ENCODE data around the gene GPRC5C.

GPRC5C gene

GRCh38 chr17:74460241-74460640 is 28.4 kb downstream of the GPRC5C start:
- H3K9me3 Mint-ChIP-seq: no peaks in the 10 kb centered on the region
- H3K4me3 Mint-ChIP-seq: no peak overlapping the region
- no peaks in the 10 kb centered on the region for H3K27me3 Mint-ChIP-seq
- no peak overlapping the region for H3K27ac Mint-ChIP-seq
- no peak for ATAC-seq
- H3K36me3 Mint-ChIP-seq: no peaks in the 10 kb centered on the region
- H3K4me1 Mint-ChIP-seq: peaks cover 29% of the 10 kb centered on the region

DNA sequence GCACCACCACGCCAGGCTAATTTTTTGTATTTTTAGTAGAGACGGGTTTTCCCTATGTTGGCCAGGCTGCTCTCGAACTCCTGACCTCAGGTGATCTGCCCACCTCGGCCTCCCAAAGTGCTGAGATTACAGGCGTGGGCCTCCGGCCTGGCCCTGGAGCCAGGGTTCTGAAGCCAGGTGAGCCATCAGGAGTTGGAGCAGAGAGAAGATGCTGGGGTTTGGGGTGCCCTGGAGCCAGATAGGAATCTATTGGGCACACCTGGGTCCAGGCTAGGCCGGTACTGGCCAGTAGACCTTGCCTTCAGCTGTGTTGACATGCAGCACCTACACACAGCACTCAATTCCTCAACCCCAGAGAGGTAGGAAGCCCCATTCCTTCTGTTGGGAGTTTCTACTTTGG is 29.1 kb downstream of the GPRC5C start:
- Mint-ChIP-seq H3K36me3 (no peaks in the 10 kb centered on the region), H3K27me3 (no peaks in the 10 kb centered on the region), H3K4me3 (no peak overlapping the region), H3K4me1 (peaks cover 29% of the 10 kb centered on the region), H3K27ac (no peak overlapping the region), H3K9me3 (no peaks in the 10 kb centered on the region)
- ATAC-seq: no peak

- H3K27me3 Mint-ChIP-seq: no peaks in the 10 kb centered on the region
- no peak overlapping the region for H3K4me3 Mint-ChIP-seq
- H3K27ac Mint-ChIP-seq: no peak overlapping the region
- no peaks in the 10 kb centered on the region for H3K36me3 Mint-ChIP-seq
- no peaks in the 10 kb centered on the region for H3K9me3 Mint-ChIP-seq
- peaks cover 29% of the 10 kb centered on the region for H3K4me1 Mint-ChIP-seq
- ATAC-seq: no peak
Observed at GRCh38 chr17:74461611-74462010, 29.7 kb downstream of the GPRC5C start.

DNA sequence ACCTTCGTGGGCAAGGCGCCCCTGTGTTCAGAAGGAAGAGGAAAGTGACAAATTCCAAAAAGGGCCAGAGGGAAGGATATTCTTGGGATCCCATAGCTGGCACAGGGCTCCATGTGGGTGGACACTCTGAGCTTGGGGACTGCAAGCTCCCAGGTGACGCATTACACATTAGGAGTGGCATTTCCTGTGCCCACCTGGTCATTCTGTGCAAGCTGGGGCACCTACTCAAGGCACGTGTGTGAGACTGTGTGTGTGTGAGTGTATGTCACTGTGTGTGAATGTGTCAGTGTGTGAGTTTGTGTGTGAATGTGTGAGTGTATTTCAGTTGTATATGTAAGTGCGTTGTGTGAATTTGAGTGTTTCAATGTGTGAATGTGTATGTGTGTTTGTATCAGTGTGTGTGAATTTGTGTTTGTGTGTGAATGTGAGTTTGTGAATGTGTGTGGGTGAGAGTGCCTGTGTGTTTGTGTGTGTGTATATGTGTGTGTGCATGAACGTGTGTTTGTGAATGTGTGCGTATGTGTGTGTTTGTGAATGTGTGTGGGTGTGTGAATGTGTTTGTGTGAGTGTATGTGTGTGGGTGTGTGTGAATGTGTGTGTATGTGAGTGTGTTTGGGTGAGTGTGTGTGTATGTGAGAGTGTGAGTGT is 33.0 kb downstream of the GPRC5C start:
- Mint-ChIP-seq H3K27ac (no peak overlapping the region), H3K36me3 (peaks cover 1% of the 10 kb centered on the region), H3K4me3 (no peak overlapping the region), H3K4me1 (peaks cover 17% of the 10 kb centered on the region), H3K27me3 (no peaks in the 10 kb centered on the region), H3K9me3 (no peaks in the 10 kb centered on the region)
- ATAC-seq: no peak

DNA sequence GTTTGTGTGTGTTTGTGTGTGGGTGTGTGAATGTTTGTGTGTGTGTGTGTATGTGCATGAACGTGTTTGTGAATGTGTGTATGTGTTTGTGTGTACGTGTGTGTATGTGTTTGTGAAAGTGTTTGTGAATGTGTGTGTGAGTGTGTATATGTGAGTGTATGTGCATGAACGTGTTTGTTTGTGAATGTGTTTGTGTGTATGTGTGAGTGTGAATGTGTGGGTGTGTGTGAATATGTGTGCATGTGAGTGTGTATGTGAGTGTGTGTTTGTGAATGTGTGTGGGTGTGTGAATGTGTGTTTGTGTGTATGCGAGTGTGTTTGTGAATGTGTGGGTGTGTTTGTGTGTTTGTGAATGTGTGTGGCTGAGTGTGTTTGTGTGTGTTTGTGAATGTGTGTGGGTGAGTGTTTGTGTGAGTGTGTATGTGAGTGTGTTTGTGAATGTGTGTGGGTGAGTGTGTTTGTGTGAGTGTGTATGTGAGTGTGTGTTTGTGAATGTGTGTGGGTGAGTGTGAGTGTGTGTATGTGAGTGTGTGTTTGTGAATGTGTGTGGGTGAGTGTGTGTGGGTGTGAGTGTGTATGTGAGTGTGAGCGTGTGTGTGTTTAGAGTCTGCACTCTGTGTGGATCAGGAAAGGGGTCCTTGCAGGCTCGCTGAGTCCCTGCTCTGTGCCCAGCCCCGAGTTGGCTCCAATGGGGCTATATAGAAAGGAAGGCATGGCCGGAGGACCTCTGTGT is 33.7 kb downstream of the GPRC5C start:
- ATAC-seq: no peak
- Mint-ChIP-seq H3K36me3 (peaks cover 7% of the 10 kb centered on the region), H3K4me1 (peaks cover 23% of the 10 kb centered on the region), H3K4me3 (no peak overlapping the region), H3K9me3 (no peaks in the 10 kb centered on the region), H3K27ac (no peak overlapping the region), H3K27me3 (no peaks in the 10 kb centered on the region)

DNA sequence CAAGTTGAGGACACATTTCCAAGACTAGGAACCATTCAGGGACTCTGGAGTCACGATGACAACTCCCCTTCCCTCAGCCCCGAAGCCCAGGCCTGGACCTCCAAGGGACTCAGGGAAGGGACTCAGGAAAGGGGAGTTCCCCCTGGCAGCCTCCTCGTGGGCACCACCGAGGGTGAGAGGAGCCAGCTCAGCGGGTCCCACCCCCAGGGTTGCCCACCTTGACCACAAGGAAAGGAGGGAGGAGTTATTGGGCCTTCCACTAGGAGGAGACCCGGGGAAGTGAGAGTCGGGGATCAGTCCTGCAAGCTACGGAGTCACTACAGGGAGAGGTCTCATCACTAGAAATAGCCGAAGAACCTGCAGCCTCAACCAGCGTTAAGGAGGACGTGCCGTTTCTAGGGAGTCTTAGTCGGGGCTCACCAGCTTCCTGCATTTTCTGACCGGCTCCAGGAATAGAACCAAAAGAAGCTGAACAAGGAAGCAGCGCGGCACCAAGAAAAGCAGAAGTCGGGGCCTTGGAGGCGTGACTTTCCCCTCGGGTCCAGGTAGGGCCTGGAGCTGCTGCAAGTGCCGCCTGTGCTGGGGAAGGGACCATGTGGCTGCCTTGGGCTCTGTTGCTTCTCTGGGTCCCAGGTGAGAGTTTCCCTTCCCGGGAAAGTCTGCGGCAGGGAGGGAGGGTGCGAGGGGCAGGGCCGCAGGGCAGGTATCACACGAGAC is 34.4 kb downstream of the GPRC5C start, which contains the start of gene CD300A:
TSS of gene CD300A (plus strand) at position 524 of the 717 bp plus-strand sequence. CDS start at position 594, 70 bp downstream.
- ATAC-seq: peak; percentile 55
- Mint-ChIP-seq H3K4me3 (peak within 1 kb of the TSS; percentile 68), H3K36me3 (peaks cover 7% of the 10 kb centered on the region), H3K27me3 (no peaks in the 10 kb centered on the region), H3K27ac (no peak within 1 kb of the TSS), H3K4me1 (peaks cover 23% of the 10 kb centered on the region), H3K9me3 (no peaks in the 10 kb centered on the region)

- H3K9me3 Mint-ChIP-seq: no peaks in the 10 kb centered on the region
- peak; percentile 13 for ATAC-seq
- H3K4me1 Mint-ChIP-seq: peaks cover 23% of the 10 kb centered on the region
- no peak overlapping the region for H3K27ac Mint-ChIP-seq
- H3K27me3 Mint-ChIP-seq: no peaks in the 10 kb centered on the region
- no peak overlapping the region for H3K4me3 Mint-ChIP-seq
- peaks cover 7% of the 10 kb centered on the region for H3K36me3 Mint-ChIP-seq
Observed at GRCh38 chr17:74466828-74467184, 34.9 kb downstream of the GPRC5C start.

GRCh38 chr17:74467221-74467951 is 35.5 kb downstream of the GPRC5C start:
- Mint-ChIP-seq H3K4me1 (peaks cover 22% of the 10 kb centered on the region), H3K27me3 (no peaks in the 10 kb centered on the region), H3K36me3 (peaks cover 7% of the 10 kb centered on the region), H3K9me3 (no peaks in the 10 kb centered on the region), H3K4me3 (peak overlapping the region; percentile 68), H3K27ac (no peak overlapping the region)
- ATAC-seq: peak; percentile 89

- H3K9me3 Mint-ChIP-seq: peaks cover 8% of the 10 kb centered on the region
- no peak for ATAC-seq
- peaks cover 14% of the 10 kb centered on the region for H3K4me1 Mint-ChIP-seq
- no peak overlapping the region for H3K4me3 Mint-ChIP-seq
- peaks cover 35% of the 10 kb centered on the region for H3K36me3 Mint-ChIP-seq
- H3K27ac Mint-ChIP-seq: no peak overlapping the region
- no peaks in the 10 kb centered on the region for H3K27me3 Mint-ChIP-seq
Observed at GRCh38 chr17:74471341-74471740, 39.5 kb downstream of the GPRC5C start.

DNA sequence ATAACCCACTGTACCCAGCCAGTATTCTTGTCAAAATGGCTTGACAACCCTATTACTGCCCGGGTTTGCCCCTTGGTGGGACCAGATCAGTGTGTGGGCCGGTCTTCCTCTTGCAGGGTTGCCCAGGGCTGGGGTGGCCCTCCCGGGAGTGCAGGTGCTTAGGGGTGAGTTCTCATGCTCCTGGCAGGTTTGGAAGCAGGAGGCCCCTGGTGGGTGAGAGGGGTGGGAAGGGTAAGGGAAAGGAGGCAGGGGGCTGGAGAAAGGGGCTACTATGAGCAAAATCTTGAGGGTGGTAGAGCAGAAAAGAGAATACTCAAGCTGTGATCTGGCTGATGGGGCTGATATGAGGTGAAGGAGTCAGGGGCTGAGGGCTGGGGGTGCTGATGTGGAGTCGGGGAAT is 41.0 kb downstream of the GPRC5C start:
- Mint-ChIP-seq H3K36me3 (peaks cover 38% of the 10 kb centered on the region), H3K27me3 (no peaks in the 10 kb centered on the region), H3K4me1 (peaks cover 14% of the 10 kb centered on the region), H3K9me3 (peaks cover 8% of the 10 kb centered on the region), H3K4me3 (no peak overlapping the region), H3K27ac (no peak overlapping the region)
- no peak for ATAC-seq

- Mint-ChIP-seq H3K36me3 (peaks cover 38% of the 10 kb centered on the region), H3K27ac (no peak overlapping the region), H3K9me3 (peaks cover 8% of the 10 kb centered on the region), H3K4me1 (peaks cover 18% of the 10 kb centered on the region), H3K4me3 (no peak overlapping the region), H3K27me3 (no peaks in the 10 kb centered on the region)
- ATAC-seq: no peak
Observed at GRCh38 chr17:74473294-74473693, 41.4 kb downstream of the GPRC5C start.

GRCh38 chr17:74474043-74474792 is 42.3 kb downstream of the GPRC5C start:
- peaks cover 38% of the 10 kb centered on the region for H3K36me3 Mint-ChIP-seq
- H3K9me3 Mint-ChIP-seq: peaks cover 8% of the 10 kb centered on the region
- no peak for ATAC-seq
- no peaks in the 10 kb centered on the region for H3K27me3 Mint-ChIP-seq
- no peak overlapping the region for H3K4me3 Mint-ChIP-seq
- no peak overlapping the region for H3K27ac Mint-ChIP-seq
- H3K4me1 Mint-ChIP-seq: peaks cover 27% of the 10 kb centered on the region

DNA sequence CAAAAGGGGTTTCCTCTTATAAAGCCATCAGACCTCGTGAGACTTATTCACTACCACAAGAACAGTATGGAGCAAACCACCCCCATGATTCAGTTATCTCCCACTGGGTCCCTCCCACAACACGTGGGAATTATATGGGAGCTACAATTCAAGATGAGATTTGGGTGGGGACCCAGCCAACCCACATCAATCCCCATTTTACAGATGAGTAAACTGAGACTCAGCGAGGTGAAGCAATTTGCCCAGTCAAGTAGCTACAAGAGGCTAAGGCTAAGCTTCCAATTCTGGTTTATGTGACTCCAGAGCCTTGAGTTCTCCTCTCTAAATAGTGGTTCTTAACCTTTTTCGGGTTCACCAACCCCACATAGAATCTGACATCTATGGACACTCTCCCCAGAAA is 43.3 kb downstream of the GPRC5C start:
- H3K27ac Mint-ChIP-seq: no peak overlapping the region
- ATAC-seq: no peak
- H3K9me3 Mint-ChIP-seq: peaks cover 8% of the 10 kb centered on the region
- no peak overlapping the region for H3K4me3 Mint-ChIP-seq
- no peaks in the 10 kb centered on the region for H3K27me3 Mint-ChIP-seq
- peaks cover 33% of the 10 kb centered on the region for H3K4me1 Mint-ChIP-seq
- H3K36me3 Mint-ChIP-seq: peaks cover 34% of the 10 kb centered on the region

- no peaks in the 10 kb centered on the region for H3K27me3 Mint-ChIP-seq
- no peak overlapping the region for H3K27ac Mint-ChIP-seq
- H3K36me3 Mint-ChIP-seq: peaks cover 38% of the 10 kb centered on the region
- H3K4me1 Mint-ChIP-seq: peaks cover 31% of the 10 kb centered on the region
- no peak for ATAC-seq
- H3K9me3 Mint-ChIP-seq: peaks cover 8% of the 10 kb centered on the region
- H3K4me3 Mint-ChIP-seq: no peak overlapping the region
Observed at GRCh38 chr17:74477411-74477810, 45.5 kb downstream of the GPRC5C start.
